Mucosa of rectum (tissue), 2 donors: ENCODE measurements around the gene CFAP74.
A peak's percentile ranks its signal among the peaks of the same experiment; 100 is the strongest.

ENCODE experiments used
- H3K27ac ChIP-seq, 2 donors: one replicate each; pipeline ENCODE4 v1.7.0; 2013; ENCODE audit warnings: inconsistent platforms in 2 of 2, low read depth in 2 of 2, low read length in 2 of 2
- H3K27me3 ChIP-seq, 2 donors: one replicate each; pipeline ENCODE4 v1.7.0; 2013; ENCODE audit warnings: low read length in 2 of 2; ENCODE audit not compliant: control insufficient read depth in 2 of 2, insufficient read depth in 2 of 2
- H3K36me3 ChIP-seq, 2 donors: one replicate each; pipeline ENCODE4 v1.7.0; 2013; ENCODE audit warnings: low read length in 2 of 2; ENCODE audit not compliant: control insufficient read depth in 2 of 2, insufficient read depth in 2 of 2
- H3K4me1 ChIP-seq, 2 donors: one replicate each; pipeline ENCODE4 v1.7.0; 2013; ENCODE audit warnings: low read length in 2 of 2, mild to moderate bottlenecking in 1 of 2; ENCODE audit not compliant: control insufficient read depth in 2 of 2, insufficient read depth in 2 of 2
- H3K4me3 ChIP-seq, 2 donors: one replicate each; pipeline ENCODE4 v1.7.0; 2013; ENCODE audit warnings: low read length in 2 of 2
- H3K9ac ChIP-seq, 2 donors: one replicate each; pipeline ENCODE4 v1.7.0; 2013; ENCODE audit warnings: low read length in 2 of 2, low read depth in 1 of 2, mild to moderate bottlenecking in 1 of 2
- H3K9me3 ChIP-seq, 2 donors: one replicate each; pipeline ENCODE4 v1.7.0; 2013; ENCODE audit warnings: low read length in 2 of 2; ENCODE audit not compliant: control insufficient read depth in 2 of 2
- donor health status: healthy.
- donor health status: Normal muscosa, but diverticular disease.

Gene CFAP74

DNA sequence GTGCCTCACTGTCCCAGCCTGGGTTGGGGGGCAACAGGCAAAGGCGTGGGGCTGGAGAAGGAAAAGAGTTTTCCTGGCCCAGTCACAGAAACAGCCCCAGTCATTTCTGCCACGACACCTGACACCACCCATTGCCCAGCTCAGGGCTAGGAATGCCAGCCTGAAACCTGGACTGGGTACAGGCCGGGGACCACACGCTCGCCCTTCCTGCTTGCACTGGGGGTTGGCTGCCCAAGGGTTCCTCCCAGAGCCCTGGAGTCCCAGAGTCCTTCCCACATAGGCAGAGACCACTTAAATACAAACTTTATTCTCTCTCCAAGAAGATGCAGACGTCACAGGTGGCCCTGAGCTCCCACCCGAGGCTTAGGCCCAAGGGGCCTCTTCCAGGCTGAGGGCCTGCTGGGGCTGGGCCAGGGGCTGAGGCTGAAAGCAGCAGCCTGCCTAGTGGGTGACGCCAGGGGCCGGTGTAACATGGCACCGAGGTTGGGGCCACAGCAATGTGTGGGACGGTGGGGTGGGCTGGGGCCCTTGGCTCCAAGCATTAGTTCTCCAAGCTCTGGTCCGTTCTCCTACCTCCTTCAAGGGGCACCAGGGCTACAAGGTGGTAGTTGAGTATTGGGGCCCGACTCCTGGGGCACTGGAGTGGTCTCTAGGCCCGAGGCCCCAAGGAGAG lies 86.1 kb downstream of the CFAP74 start:
- Histone ChIP-seq H3K9ac (no peak overlapping the region), H3K4me3 (no peak overlapping the region), H3K4me1 (peaks cover 20 to 27% of the 10 kb centered on the region in 2 donors), H3K36me3 (no peaks in the 10 kb centered on the region), H3K27ac (no peak overlapping the region), H3K9me3 (no peaks in the 10 kb centered on the region), H3K27me3 (no peaks in the 10 kb centered on the region)

DNA sequence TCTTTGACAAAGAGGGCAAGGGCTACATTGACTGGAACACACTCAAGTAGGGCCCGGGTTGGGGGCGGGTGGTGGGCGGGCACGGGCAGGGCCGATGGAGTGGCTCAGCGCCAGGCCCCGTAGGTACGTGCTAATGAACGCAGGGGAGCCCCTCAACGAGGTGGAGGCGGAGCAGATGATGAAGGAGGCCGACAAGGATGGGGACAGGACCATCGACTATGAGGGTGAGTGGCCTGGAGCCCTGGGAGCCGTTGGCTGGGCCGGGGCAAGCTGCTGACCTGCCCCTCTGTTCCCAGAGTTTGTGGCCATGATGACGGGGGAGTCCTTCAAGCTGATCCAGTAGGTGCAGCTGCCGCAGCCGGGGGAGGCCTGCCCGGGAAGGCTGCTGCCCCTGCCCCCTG lies 86.7 kb downstream of the CFAP74 start:
- Histone ChIP-seq H3K36me3 (no peaks in the 10 kb centered on the region), H3K4me3 (no peak overlapping the region), H3K9me3 (no peaks in the 10 kb centered on the region), H3K9ac (no peak overlapping the region), H3K27ac (no peak overlapping the region), H3K4me1 (peaks cover 20 to 27% of the 10 kb centered on the region in 2 donors), H3K27me3 (no peaks in the 10 kb centered on the region)

DNA sequence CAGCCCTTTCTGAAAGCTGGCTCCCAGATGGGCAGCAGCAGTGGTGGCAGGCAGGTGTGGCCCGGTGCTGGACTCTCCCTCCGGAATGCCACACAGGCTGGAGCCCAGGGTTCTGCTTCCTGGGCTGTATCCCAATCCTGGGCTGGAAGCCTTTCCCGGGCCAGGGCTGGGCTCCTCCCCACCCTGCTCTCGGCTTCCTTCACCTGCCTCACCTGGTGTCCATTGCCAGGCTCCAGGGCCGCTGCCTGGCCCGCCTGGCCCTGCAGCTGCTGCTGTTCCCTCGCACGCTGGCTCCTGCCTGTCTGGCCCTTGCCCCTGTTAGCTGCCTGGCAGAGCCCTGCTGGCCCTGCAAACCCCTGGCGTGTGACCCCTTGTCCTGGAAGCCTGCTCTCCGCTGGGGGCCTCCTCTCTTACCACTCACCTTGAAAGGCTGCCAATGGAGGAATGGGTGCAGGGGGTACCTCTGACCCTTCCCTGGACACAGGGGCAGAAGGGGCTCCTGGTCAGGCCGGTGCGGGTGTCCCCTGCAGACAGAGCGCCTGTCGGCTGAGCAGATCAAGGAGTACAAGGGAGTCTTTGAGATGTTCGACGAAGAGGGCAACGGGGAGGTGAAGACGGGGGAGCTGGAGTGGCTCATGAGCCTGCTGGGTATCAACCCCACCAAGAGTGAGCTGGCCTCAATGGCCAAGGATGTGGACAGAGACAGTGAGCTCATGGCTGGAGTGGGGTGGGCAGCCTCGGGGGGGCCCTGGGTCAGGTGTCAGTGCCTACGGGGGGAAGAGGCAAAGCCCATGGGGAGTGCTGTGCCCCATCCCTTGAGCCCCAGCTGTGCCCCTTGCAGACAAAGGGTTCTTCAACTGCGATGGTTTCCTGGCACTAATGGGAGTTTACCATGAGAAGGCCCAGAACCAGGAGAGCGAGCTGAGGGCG lies 87.4 kb downstream of the CFAP74 start:
- Histone ChIP-seq H3K9ac (no peak overlapping the region), H3K4me1 (peaks cover 20 to 27% of the 10 kb centered on the region in 2 donors), H3K4me3 (no peak overlapping the region), H3K36me3 (no peaks in the 10 kb centered on the region), H3K27ac (peak overlapping the region in 1 of 2 donors; percentile 16), H3K27me3 (no peaks in the 10 kb centered on the region), H3K9me3 (no peaks in the 10 kb centered on the region)

DNA sequence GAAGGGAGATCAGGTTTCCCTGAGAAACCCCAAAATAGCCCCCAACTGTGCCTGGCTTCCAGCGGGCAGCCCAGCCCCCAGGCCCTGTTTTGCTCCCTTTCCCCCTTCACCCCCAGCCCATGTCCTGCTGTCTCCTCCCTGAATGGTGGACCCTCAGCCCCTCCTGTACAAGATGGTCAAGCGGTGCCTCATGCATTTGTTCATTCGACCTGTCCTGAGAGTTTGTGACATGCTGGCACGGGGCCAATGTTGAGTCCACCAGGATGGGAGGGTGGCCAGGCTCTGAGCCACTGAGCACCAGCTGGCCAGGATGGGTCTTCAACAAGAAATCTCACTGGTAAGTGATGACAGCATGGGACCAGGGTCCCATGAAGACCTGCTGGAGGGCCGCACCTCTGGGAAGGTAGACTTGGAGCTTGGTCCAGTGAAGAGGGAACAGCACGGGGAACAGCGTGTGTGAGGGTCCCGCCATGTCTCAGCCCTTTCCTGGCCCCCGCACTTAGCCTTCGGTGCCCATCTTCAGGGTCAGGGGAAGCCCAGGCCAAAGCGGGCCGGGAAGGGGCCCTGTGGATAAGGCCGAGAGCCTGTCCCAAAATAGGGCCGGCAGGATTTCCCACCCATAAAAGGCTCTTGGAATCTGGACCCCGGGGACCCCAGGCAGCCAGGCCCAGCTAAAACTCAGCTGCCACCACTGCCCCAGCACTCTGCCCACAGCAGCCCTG lies 88.5 kb downstream of the CFAP74 start, which contains the start of gene CALML6:
Gene CALML6 (plus strand): TSS at position 290 of the 722 bp plus-strand sequence. CDS start 21 bp downstream, at position 311.
- H3K27me3 ChIP-seq, result no peaks in the 10 kb centered on the region
- no peak within 1 kb of the TSS for H3K9ac ChIP-seq
- peaks cover 20 to 27% of the 10 kb centered on the region in 2 donors for H3K4me1 ChIP-seq
- no peaks in the 10 kb centered on the region for H3K9me3 ChIP-seq
- no peak within 1 kb of the TSS for H3K4me3 ChIP-seq
- no peaks in the 10 kb centered on the region for H3K36me3 ChIP-seq
- peak within 1 kb of the TSS in 1 of 2 donors; percentile 16 for H3K27ac ChIP-seq

DNA sequence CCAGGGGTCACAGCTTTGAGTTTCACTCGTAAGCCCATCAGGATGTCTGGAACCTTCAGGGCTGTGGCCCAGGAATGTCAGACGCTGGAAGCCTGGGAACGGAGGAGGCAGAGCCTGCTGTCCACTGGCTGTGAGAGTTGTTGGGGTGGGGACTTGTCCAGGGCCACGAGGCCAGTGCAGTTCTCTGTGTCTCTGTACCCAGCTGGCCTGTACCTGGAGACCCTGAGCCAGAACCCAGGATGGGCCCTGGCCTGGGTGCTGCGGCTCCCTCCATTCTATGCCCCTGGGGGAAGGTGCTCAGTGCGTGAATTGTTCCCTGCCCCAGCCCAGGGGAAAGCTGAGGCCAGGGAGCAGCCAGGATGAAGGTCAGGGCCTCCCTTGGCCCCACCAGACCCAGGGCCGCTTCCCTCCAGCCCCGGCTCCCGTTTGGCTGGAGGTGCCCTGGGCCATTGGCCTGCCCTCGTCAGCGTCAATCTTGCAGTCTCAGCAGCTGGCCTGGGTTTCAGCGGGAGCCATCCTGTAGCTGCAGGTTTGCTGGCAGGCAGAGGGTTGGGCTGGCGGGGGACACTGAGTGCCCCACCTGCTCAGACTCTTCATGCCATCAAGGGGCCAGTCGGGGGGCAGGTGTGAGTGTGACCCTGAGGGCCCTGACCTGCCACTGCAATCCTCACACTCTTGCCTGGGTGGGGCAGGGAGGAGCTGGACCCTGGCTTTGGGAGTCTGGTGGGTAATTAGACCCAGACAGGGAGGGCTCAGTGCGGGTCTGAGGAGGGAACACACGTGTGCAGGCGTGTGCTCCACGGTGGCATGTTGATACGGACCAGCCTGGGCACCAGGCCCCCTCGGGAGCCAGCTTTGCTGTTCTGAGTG lies 89.2 kb downstream of the CFAP74 start:
- Histone ChIP-seq H3K27me3 (no peaks in the 10 kb centered on the region), H3K9me3 (no peaks in the 10 kb centered on the region), H3K27ac (no peak overlapping the region), H3K9ac (no peak overlapping the region), H3K4me1 (peaks cover 20 to 24% of the 10 kb centered on the region in 2 donors), H3K4me3 (no peak overlapping the region), H3K36me3 (no peaks in the 10 kb centered on the region)

DNA sequence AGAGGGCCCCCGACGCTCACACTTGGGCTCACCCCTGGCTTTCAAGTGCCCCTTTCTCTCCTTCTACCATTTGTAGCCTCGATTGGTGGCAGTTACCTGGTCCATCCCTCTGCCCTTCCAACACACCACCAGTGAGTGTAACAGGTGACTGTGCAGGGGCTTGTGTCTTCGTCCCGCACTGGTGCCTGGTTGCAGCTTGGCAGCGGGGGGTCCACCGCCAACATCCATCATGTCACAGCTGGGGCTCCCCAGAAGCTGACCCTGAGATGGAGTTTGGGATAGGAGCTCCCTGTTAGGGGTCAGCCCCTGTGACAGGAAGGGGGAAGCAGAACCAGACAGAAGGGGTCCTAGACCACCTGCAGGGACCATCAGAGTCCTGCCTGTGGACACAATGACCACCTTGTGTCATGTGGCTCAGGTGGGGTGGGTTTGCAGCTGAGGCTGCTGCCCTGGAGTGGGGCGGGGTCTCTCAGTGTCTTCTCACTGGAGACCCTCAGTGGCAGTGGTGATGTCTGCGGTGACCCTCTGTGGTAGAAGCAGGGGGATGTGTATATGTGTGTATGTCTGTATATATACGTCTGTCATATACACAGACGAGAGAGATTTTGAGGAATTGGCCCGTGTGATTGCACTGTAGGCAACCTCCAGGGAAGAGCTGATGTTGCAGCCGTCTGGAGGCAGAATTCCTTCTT lies 92.1 kb downstream of the CFAP74 start:
- Histone ChIP-seq H3K4me3 (no peak overlapping the region), H3K27ac (no peak overlapping the region), H3K9ac (no peak overlapping the region), H3K9me3 (no peaks in the 10 kb centered on the region), H3K4me1 (peaks cover 19 to 22% of the 10 kb centered on the region in 2 donors), H3K27me3 (no peaks in the 10 kb centered on the region), H3K36me3 (no peaks in the 10 kb centered on the region)

DNA sequence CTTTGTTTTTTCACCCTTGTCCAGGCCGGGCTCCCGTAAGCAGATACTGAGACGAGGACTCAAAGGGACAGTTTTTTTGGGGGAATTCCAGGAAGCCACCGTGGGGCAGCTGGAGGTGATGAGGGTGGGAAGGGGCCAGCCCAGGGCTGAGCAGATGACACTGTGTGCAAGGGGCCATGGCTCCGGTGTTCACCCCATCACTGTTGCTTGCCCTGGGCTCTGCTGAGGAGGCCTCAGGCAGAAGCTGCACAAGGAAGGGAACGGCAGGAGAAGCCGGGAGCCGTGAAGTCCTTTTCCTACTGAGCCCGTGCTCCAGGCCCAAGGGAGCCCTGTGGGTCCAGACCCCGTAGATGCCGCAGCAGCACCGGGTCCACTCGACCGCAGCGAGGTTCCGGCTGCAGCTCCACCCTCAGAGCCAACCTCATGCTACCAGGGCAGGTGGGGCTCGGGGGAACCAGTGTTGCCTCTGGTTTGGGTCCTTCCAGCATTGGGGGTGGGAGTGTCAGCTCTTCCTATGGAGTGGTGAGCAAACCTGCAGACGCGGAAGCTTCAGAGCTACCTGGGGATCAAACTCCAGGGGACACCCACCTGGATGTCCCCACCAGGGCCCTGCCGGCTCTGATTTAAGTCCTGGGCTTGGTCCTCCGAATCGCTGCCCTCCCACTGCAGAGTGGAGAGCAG lies 92.8 kb downstream of the CFAP74 start:
- H3K4me1 ChIP-seq, result peaks cover 19 to 22% of the 10 kb centered on the region in 2 donors
- no peaks in the 10 kb centered on the region for H3K27me3 ChIP-seq
- peak overlapping the region in 1 of 2 donors; percentile 38 for H3K27ac ChIP-seq
- H3K36me3 ChIP-seq, result no peaks in the 10 kb centered on the region
- H3K4me3 ChIP-seq, result no peak overlapping the region
- H3K9me3 ChIP-seq, result no peaks in the 10 kb centered on the region
- H3K9ac ChIP-seq, result no peak overlapping the region

DNA sequence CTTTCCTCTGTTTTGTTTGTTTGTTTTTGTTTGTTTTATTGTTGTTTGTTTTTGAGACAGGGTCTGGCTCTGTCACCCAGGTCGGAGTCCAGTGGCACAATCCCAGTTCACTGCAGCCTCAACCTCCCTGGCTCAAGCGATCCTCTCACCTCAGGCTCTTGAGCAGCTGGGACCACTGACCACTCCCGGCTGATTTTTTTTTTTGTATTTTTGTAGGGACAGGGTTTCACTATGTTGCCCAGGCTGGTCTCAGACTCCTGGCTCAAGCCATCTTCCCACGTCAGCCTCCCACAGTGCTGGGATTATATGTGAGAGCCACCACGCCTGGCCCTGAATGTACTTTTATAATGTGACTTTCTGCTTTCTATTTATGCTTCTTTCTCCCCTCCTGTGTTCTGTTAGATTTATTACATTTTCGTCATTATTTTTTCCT lies 93.5 kb downstream of the CFAP74 start:
- Histone ChIP-seq H3K27ac (peak overlapping the region in 1 of 2 donors; percentile 70), H3K4me3 (peak overlapping the region; percentile 65 to 70), H3K9ac (peak overlapping the region; percentile 41 to 70)

More for the DNA sequence above, 93.5 kb downstream of the CFAP74 start:
- Histone ChIP-seq H3K27me3 (no peaks in the 10 kb centered on the region), H3K4me1 (peaks cover 14 to 18% of the 10 kb centered on the region in 2 donors), H3K36me3 (no peaks in the 10 kb centered on the region), H3K9me3 (no peaks in the 10 kb centered on the region)
